GM21717 (cell line): ENCODE measurements around the gene P2RY14.
A peak's percentile ranks its signal among the peaks of the same experiment; 100 is the strongest.

Experiments used
- ATAC-seq: cut with Tn5 transposase; IDR thresholded peaks from one replicate; pipeline ENCODE4 v1.9.1; 2021; ENCODE audit warnings: mild to moderate bottlenecking, moderate library complexity; ENCODE audit not compliant: unreplicated experiment

Gene P2RY14

GRCh38 chr3:151192545-151192944, 85.8 kb downstream of the P2RY14 start:
- ATAC-seq, result no peak

- ATAC-seq, result no peak
Observed at GRCh38 chr3:151191095-151191494, 87.2 kb downstream of the P2RY14 start.

- no peak for ATAC-seq
Observed at GRCh38 chr3:151183265-151183671, 95.1 kb downstream of the P2RY14 start.

- ATAC-seq, result no peak
Observed at GRCh38 chr3:151182349-151183079, 95.8 kb downstream of the P2RY14 start.

- no peak for ATAC-seq
Observed at GRCh38 chr3:151178208-151178845, 100.0 kb downstream of the P2RY14 start.

GRCh38 chr3:151175952-151176351, 102.4 kb downstream of the P2RY14 start:
- ATAC-seq, result no peak

GRCh38 chr3:151174351-151174750, 104.0 kb downstream of the P2RY14 start:
- no peak for ATAC-seq

- ATAC-seq, result peak; percentile 65
Observed at GRCh38 chr3:151171145-151171757, 107.1 kb downstream of the P2RY14 start.

GRCh38 chr3:151169948-151170679, 108.2 kb downstream of the P2RY14 start:
- peak; percentile 57 for ATAC-seq

GRCh38 chr3:151169262-151169947, 108.9 kb downstream of the P2RY14 start:
- ATAC-seq, result peak; percentile 42

GRCh38 chr3:151168269-151169094, 109.9 kb downstream of the P2RY14 start:
- ATAC-seq, result peak; percentile 40

- ATAC-seq, result no peak
Observed at GRCh38 chr3:151166161-151166560, 112.2 kb downstream of the P2RY14 start.

- no peak for ATAC-seq
Observed at GRCh38 chr3:151165226-151165625, 113.1 kb downstream of the P2RY14 start.
